Mesenchymal stem cell (in vitro differentiated cells and primary cell): ENCODE results near the gene GPR15LG.
"Not testable (repeated sequence)": the region's sequence is repeated elsewhere in the genome, so short reads cannot be mapped to it uniquely, and the experiment has no call there.

Experiments
- DNase-seq: peaks from one replicate; pipeline ENCODE4 v3.0.0-alpha.2; 2013
- H2AFZ ChIP-seq: one replicate; pipeline ENCODE4 v1.6.1; 2013; ENCODE audit warnings: low read depth, mild to moderate bottlenecking, control low read depth, inconsistent platforms, low read length, moderate library complexity
- H2AK5ac ChIP-seq: 2 replicates; pipeline ENCODE4 v1.6.1; 2013; ENCODE audit warnings: low read length, moderate library complexity, mild to moderate bottlenecking, inconsistent platforms; ENCODE audit not compliant: severe bottlenecking
- H2BK120ac ChIP-seq: one replicate; pipeline ENCODE4 v1.6.1; 2013; ENCODE audit warnings: low read depth, mild to moderate bottlenecking, inconsistent platforms, low read length, moderate library complexity
- H2BK12ac ChIP-seq, 2 experiments: one replicate each; pipeline ENCODE4 v1.6.1; 2013; ENCODE audit warnings: inconsistent platforms in 2 of 2, low read length in 2 of 2, mild to moderate bottlenecking in 2 of 2, moderate library complexity in 2 of 2, control low read depth in 1 of 2
- H2BK15ac ChIP-seq: one replicate; pipeline ENCODE4 v1.6.1; 2013; ENCODE audit warnings: mild to moderate bottlenecking, low read depth, inconsistent platforms; ENCODE audit not compliant: poor library complexity, severe bottlenecking
- H2BK5ac ChIP-seq: 2 replicates; pipeline ENCODE4 v1.6.1; 2013; ENCODE audit warnings: low read depth, mild to moderate bottlenecking, low read length, control low read depth, inconsistent platforms; ENCODE audit not compliant: poor library complexity, severe bottlenecking
- H3K14ac ChIP-seq, 2 experiments: one replicate each; pipeline ENCODE4 v1.6.1; 2013; ENCODE audit warnings: inconsistent platforms in 2 of 2, low read length in 2 of 2, control low read depth in 1 of 2, mild to moderate bottlenecking in 1 of 2, moderate library complexity in 1 of 2
- H3K18ac ChIP-seq, 2 experiments: one replicate each; pipeline ENCODE4 v1.6.1; 2013; ENCODE audit warnings: inconsistent platforms in 2 of 2, low read length in 2 of 2, control low read depth in 1 of 2, low read depth in 1 of 2, mild to moderate bottlenecking in 1 of 2
- H3K23ac ChIP-seq, 2 experiments: one replicate each; pipeline ENCODE4 v1.6.1; 2013; ENCODE audit warnings: inconsistent platforms in 2 of 2, low read length in 2 of 2, mild to moderate bottlenecking in 2 of 2, moderate library complexity in 2 of 2, control low read depth in 1 of 2
- H3K27ac ChIP-seq: 2 replicates; pipeline ENCODE4 v1.5.1; 2013; ENCODE audit warnings: mild to moderate bottlenecking, moderate library complexity, low read length, control low read depth, inconsistent platforms; ENCODE audit not compliant: poor library complexity, severe bottlenecking
- H3K27me3 ChIP-seq, 2 experiments: 2 replicates each; pipeline versions ENCODE4 v1.6.1 to v1.7.0; 2013; ENCODE audit warnings: low read length in 2 of 2, mild to moderate bottlenecking in 2 of 2, moderate library complexity in 2 of 2, control low read depth in 1 of 2, inconsistent platforms in 1 of 2; ENCODE audit not compliant: control insufficient read depth in 1 of 2, insufficient read depth in 1 of 2
- H3K36me3 ChIP-seq, 2 experiments: 2 replicates each; pipeline versions ENCODE4 v1.6.1 to v1.7.0; 2013; ENCODE audit warnings: low read length in 2 of 2, control low read depth in 1 of 2, inconsistent platforms in 1 of 2, low read depth in 1 of 2, mild to moderate bottlenecking in 1 of 2; ENCODE audit not compliant: insufficient read depth in 2 of 2, control insufficient read depth in 1 of 2
- H3K4ac ChIP-seq, 2 experiments: one replicate each; pipeline ENCODE4 v1.6.1; 2013; ENCODE audit warnings: inconsistent platforms in 2 of 2, low read length in 2 of 2, mild to moderate bottlenecking in 2 of 2, moderate library complexity in 2 of 2, control low read depth in 1 of 2, low read depth in 1 of 2
- H3K4me1 ChIP-seq: 2 replicates; pipeline ENCODE4 v1.6.1; 2013; ENCODE audit warnings: low read depth, low read length, control low read depth; ENCODE audit not compliant: control insufficient read depth, insufficient read depth
- H3K4me2 ChIP-seq: 2 replicates; pipeline ENCODE4 v1.6.1; 2013; ENCODE audit warnings: low read length, mild to moderate bottlenecking, inconsistent platforms; ENCODE audit not compliant: poor library complexity, severe bottlenecking
- H3K4me3 ChIP-seq, 2 experiments: 2 replicates each; pipeline versions ENCODE4 v1.5.1 to v1.7.0; 2013; ENCODE audit warnings: low read length in 2 of 2, mild to moderate bottlenecking in 2 of 2, control low read depth in 1 of 2, low read depth in 1 of 2; ENCODE audit not compliant: insufficient read depth in 1 of 2
- H3K79me1 ChIP-seq: replicated peaks from 2 replicates; pipeline ENCODE4 v1.6.1; 2013; ENCODE audit warnings: mild to moderate bottlenecking, control low read depth, low read length, inconsistent platforms; ENCODE audit not compliant: poor library complexity, severe bottlenecking
- H3K9ac ChIP-seq: 2 replicates; pipeline ENCODE4 v1.7.0; 2013; ENCODE audit warnings: mild to moderate bottlenecking, low read length, moderate library complexity
- H3K9me3 ChIP-seq: 2 replicates; pipeline ENCODE4 v1.7.0; 2013; ENCODE audit warnings: mild to moderate bottlenecking, low read length; ENCODE audit not compliant: control insufficient read depth
- H4K8ac ChIP-seq: one replicate; pipeline ENCODE4 v1.6.1; 2013; ENCODE audit warnings: inconsistent platforms, mild to moderate bottlenecking, low read length, moderate library complexity
- H4K91ac ChIP-seq: one replicate; pipeline ENCODE4 v1.6.1; 2013; ENCODE audit warnings: mild to moderate bottlenecking, low read length, inconsistent platforms
- WGBS: methylation state at CpG from one replicate; pipeline ENCODE4 v1.1.7; 2013; ENCODE audit warnings: mixed read lengths; 5-methylcytosine and 5-hydroxymethylcytosine counted together

GPR15LG gene

GRCh38 chr10:84164442-84164841 is 9.2 kb upstream of the GPR15LG start:
- Histone ChIP-seq H3K4me2 (no peak overlapping the region), H3K14ac (no peak overlapping the region), H3K18ac (no peak overlapping the region), H2BK12ac (no peak overlapping the region), H3K79me1 (peaks cover 22% of the 10 kb centered on the region), H3K4me3 (no peak overlapping the region), H3K23ac (no peak overlapping the region), H3K4me1 (peaks cover 21% of the 10 kb centered on the region), H2BK5ac (no peak overlapping the region), H2BK120ac (no peak overlapping the region), H2AFZ (no peak overlapping the region), H3K27ac (no peak overlapping the region), H3K4ac (no peak overlapping the region), H3K9me3 (no peaks in the 10 kb centered on the region), H3K27me3 (peaks cover 0 to 26% of the 10 kb centered on the region in 2 experiments), H2AK5ac (no peak overlapping the region), H3K36me3 (peaks cover 0 to 6% of the 10 kb centered on the region in 2 experiments), H4K91ac (no peak overlapping the region), H4K8ac (no peak overlapping the region), H3K9ac (no peak overlapping the region), H2BK15ac (no peak overlapping the region)
- no peak for DNase-seq
- WGBS = 26% methylated on average over 2 of the region's 2 CpGs

DNA sequence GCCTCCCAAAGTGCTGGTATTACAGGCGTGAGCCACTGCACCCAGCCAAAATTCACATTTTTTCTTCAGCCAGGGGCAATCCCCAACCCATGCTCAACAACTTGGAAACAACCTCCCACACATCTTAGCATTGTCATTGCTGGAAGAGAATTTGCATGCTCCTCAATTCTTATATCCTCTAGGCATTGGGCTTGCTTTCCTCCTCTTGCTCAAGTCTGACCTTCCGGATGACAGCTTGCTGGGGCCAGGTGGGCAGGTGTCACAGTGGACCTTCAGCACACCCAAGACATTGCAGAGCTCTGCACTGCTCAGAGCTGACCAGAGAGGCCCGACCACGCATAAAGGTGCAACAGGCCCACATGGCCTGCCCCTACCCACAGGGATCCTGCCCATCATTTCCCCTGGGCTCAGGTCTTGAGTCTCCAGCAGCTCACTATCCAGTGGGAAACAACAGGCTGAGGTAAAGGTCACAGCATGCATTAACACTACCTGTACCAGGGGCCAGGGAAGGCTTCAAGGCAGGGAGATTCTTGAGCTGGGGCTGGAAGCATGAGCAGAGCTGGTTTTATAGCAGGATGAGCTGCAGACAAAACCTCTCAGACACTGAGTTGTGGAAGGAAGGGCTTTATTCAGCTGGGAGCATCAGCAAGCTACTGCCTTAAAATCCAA is 6.8 kb upstream of the GPR15LG start:
- no peaks in the 10 kb centered on the region for H3K9me3 ChIP-seq

GRCh38 chr10:84167289-84167653 is 6.3 kb upstream of the GPR15LG start:
- H4K91ac ChIP-seq, H3K4me3 ChIP-seq, H2BK120ac ChIP-seq, H3K9me3 ChIP-seq, H3K14ac ChIP-seq, H2AFZ ChIP-seq, H2BK12ac ChIP-seq, H3K4ac ChIP-seq, H4K8ac ChIP-seq, DNase-seq, H2BK5ac ChIP-seq, H3K4me2 ChIP-seq, H2AK5ac ChIP-seq, H3K23ac ChIP-seq, H3K9ac ChIP-seq, H3K36me3 ChIP-seq, H3K18ac ChIP-seq, H2BK15ac ChIP-seq: not testable (repeated sequence)
- H3K4me1 ChIP-seq = peaks cover 20% of the 10 kb centered on the region
- WGBS = no CpG with 5 or more reads among the region's 2 CpGs
- peaks cover 0 to 26% of the 10 kb centered on the region in 2 experiments for H3K27me3 ChIP-seq
- peaks cover 17% of the 10 kb centered on the region for H3K79me1 ChIP-seq
- H3K27ac ChIP-seq = peak overlapping the region; percentile 89

More for the DNA sequence above, 6.8 kb upstream of the GPR15LG start:
- peak overlapping the region; percentile 39 for H2BK5ac ChIP-seq
- H3K27ac ChIP-seq = peak overlapping the region; percentile 89
- H2AK5ac ChIP-seq = peak overlapping the region; percentile 73
- H3K9ac ChIP-seq = no peak overlapping the region
- peaks cover 19% of the 10 kb centered on the region for H3K79me1 ChIP-seq
- H3K27me3 ChIP-seq = peaks cover 0 to 26% of the 10 kb centered on the region in 2 experiments
- no peak overlapping the region for H3K4ac ChIP-seq
- H3K18ac ChIP-seq = no peak overlapping the region
- H2AFZ ChIP-seq = no peak overlapping the region
- H4K91ac ChIP-seq = no peak overlapping the region
- peaks cover 0 to 6% of the 10 kb centered on the region in 2 experiments for H3K36me3 ChIP-seq
- H2BK120ac ChIP-seq = no peak overlapping the region
- no peak overlapping the region for H2BK15ac ChIP-seq
- no peak overlapping the region for H3K4me2 ChIP-seq
- no peak overlapping the region for H3K4me3 ChIP-seq
- H2BK12ac ChIP-seq = no peak overlapping the region
- H3K14ac ChIP-seq = no peak overlapping the region
- WGBS = 78% methylated on average over 4 of the region's 4 CpGs
- DNase-seq = no peak
- no peak overlapping the region for H4K8ac ChIP-seq
- H3K23ac ChIP-seq = no peak overlapping the region
- H3K4me1 ChIP-seq = peaks cover 21% of the 10 kb centered on the region

- not testable (repeated sequence) for DNase-seq, H4K91ac ChIP-seq, H2BK5ac ChIP-seq, H2BK15ac ChIP-seq, H3K9me3 ChIP-seq, H2BK120ac ChIP-seq, H2BK12ac ChIP-seq, H3K18ac ChIP-seq, H4K8ac ChIP-seq, H2AFZ ChIP-seq, H3K14ac ChIP-seq, H3K23ac ChIP-seq, H3K4me2 ChIP-seq, H3K79me1 ChIP-seq, H3K27ac ChIP-seq, H3K9ac ChIP-seq, H3K4ac ChIP-seq, H3K36me3 ChIP-seq, H3K4me3 ChIP-seq
- peaks cover 0 to 23% of the 10 kb centered on the region in 2 experiments for H3K27me3 ChIP-seq
- H2AK5ac ChIP-seq = peak overlapping the region; percentile 86
- WGBS = 95% methylated on average over 10 of the region's 10 CpGs
- peaks cover 29% of the 10 kb centered on the region for H3K4me1 ChIP-seq
These were observed 5.2 kb upstream of the GPR15LG start for GRCh38 chr10:84168382-84168781.
